ENCODE data around the gene VTN. TPM values are rescaled to one million over a fixed set of nuclear protein-coding genes. Genes with fewer than 3 reads are reported as not detected.
A peak's percentile ranks its signal among the peaks of the same experiment; 100 is the strongest.

The VTN gene
- total RNA-seq, 1 donor from 2014 or later: 424 TPM

GRCh38 chr17:28368915-28369683, 1.0 kb downstream of the VTN start:
- no peak for DNase-seq (ENCODE audit: low spot score)

DNA sequence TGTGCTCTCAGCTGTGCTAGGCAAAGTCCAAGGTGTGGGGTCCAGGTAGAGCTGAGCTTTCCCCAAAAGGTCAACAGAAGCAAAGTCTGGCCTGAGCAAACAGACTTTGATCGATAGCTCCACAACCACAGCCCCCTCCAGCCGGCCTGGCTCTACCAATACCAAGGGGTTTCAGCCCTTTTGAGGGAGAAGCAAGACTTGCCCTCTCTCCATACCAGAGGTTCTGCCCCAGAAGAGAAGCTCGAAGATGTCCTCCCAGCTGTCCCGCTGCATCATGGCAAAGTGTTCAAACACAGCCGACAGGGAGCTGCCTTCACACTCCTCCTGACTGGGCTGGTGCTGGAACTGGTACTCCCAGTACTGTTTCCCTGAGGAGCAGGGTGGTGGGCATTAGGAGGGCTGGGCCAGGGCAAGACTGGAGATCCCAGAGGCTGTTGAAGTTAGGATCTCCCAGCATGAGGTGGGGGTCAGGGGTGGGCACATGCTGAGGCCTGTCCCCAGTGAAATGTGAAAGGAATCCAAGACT, 1.7 kb downstream of the VTN start:
- no peak for DNase-seq (ENCODE audit: low spot score)

- no peak for DNase-seq (ENCODE audit: low spot score)
Observed at GRCh38 chr17:28367641-28368305, 2.3 kb downstream of the VTN start.

GRCh38 chr17:28366605-28367004, 3.5 kb downstream of the VTN start:
- no peak for DNase-seq (ENCODE audit: low spot score)

DNA sequence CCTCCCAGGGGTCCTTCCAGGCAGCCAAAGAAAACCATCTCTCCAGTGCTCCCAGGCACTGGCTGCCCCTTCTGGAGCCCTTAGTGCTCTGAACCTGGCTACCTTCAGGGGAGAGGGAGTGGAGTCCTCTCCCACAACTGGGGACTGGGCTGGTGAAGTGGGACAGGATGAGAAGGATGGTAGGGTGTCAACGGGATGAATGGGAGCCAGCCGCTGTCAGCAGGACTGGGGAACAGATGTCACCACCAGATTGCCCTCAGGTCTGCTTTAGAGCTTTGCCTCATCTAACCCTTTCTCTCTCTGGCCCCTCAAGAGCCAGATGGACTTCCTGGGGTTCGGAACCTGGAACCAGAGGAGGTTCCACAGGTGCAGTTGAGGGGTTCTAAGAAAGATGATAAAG, 4.6 kb downstream of the VTN start:
- DNase-seq (ENCODE audit: low spot score): no peak

DNA sequence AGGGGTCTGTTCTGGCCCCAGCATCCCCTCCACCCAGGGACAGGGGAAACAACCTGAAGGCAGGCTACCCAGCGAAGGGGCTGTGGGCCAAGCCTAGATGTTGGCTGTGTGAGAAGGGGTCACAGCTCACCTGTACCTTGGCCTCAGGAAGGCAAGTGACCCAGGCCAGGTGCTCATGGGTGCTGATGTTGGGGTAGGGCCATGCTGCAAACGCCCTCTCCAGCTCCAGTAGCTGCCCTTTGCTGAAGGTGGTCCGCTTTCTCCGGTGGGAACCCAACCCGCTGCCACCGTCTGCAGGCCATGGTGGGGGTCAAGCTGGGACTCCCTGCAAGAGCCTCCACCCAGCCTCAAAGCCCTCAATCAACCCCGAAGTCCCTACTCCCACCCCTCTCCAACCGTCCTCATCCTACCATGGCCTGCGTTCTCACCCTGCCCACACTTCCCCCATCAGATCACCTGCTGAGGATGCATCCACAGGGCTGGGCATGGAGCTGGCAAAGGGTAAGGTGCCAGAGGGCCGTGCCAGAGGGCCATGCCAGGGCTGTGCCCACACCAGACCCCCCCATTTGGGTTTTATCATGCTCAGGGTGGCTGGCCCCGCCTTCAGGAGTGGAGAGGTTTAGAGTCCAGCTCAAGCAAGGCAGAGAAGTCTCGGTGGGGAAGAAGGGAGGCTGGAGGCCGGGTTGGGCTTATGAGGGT, 5.3 kb downstream of the VTN start, which contains the start of gene SEBOX:
SEBOX (minus strand) TSS at position 535 of the 699 bp plus-strand sequence; CDS start at position 487, 48 bp downstream.
- no peak for DNase-seq (ENCODE audit: low spot score)

DNA sequence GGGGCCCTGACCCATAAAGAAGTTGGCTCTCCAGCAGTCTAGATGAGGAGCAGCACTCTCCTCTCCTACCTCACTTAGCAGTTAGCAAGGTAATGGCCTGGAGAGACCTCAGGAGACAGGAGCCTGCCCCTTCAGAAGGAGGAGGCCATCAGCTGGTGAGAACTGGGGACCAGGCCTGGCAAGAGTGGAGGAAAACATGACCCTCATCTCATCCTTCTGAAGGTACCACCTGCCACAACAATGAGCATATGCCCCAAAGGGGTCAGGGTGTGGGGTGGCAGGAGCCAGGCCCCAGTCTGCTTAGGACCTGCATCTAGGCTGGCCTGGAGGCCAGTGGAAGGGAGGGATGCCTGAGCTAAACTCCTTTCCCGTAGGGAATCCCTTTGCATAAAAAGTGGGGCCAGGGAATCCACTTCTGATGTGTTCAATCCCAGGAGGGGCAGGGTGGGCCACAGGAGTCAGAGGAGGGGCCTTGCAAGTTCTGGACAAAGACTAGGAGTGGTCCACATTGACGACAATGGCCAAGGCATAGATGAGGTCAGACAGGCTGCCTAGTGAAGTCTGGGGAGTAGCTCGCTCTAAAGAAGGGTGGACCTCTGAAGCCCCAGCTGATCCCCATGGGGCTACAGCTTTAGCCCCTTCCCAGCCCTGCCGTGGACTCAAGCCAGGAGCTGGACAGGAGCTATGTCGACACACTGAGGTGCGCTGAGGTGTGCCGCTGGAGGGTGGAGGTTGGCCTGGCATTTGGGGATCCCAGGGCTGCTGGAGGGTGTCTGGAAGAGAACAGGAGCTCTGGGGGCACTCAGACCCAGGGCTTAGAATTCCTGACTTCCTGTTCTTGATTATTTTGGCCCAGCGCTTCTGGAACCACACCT, 6.1 kb downstream of the VTN start:
- DNase-seq (ENCODE audit: low spot score): no peak

- DNase-seq (ENCODE audit: low spot score): no peak
Observed at GRCh38 chr17:28363186-28363585, 6.9 kb downstream of the VTN start.

DNA sequence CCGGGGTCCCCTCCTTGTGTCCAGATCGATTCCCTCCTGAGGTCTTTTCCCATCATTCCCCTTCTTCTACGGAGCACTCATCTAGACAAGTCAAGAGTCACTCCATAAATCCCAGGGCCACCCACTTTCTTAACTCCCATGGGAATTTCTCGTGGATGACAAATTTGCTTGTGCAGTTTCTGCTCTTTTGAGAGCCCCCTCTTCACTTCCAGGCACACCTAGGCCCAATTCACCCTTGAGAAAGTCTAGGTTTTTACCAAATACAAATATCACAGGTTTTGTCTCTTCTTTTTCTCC, 12.3 kb downstream of the VTN start:
- DNase-seq (ENCODE audit: low spot score): no peak

DNA sequence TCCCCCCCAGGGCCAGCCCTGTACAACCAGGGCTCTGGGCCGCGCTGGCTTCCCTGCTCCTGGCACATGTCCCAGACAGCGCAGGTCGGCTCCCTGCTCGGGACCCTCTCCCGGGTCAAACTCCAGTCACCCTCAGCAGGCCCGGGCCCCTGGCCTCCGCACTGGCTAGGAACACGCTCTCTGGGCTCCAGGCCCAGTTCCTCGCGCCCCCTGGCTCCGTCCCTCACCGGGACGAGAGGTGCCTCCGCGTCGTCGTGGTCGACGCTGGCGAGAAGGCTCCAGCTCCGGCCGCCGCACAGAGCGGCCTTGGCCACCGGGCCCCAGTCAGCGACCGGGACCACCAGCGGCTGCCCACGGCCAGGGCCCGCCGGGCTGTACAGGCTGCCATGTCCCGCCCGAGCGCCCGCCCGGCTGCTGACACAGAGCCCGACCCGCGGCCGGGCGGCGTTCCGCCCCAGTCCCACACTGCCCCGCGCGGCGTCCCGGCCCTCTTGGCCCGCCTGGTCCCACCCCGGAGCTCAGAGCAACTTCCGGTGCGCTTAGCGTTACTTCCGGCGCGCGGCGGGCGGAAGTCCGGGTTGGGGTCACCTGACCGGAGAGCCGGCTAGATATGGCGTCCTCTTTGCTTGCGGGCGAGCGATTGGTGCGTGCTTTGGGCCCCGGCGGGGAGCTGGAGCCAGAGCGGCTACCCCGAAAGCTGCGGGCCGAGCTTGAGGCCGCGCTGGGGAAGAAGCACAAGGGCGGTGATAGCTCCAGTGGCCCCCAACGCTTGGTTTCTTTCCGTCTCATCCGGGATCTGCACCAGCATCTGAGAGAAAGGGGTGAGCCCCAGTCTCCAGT, 12.8 kb downstream of the VTN start, which contains the start of gene POLDIP2:
POLDIP2 (minus strand) TSS at position 467 of the 840 bp plus-strand sequence; CDS start at position 388, 79 bp downstream.
- DNase-seq (ENCODE audit: low spot score): peak; percentile 97

GRCh38 chr17:28350271-28350670, 19.8 kb downstream of the VTN start:
- no peak for DNase-seq (ENCODE audit: low spot score)

DNA sequence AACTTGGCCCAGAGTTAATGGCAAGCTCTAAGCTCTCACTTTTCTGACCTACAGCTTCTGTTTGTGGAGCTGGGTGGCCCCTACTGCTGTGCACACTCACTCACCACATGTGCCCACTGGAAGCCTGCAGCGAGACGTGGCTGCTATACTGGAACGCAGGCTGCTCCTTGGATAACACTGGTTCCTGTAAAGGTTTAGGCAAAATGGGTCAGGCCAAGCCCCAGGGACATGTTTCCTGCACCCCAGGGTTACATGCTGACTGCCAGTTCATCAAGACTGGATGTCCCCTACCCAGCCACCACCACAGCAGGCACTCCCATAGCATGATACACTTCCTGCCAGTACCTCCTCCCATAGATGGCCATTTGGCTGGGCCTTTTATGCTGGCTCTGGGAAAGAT, 21.1 kb downstream of the VTN start:
- no peak for DNase-seq (ENCODE audit: low spot score)

- peak; percentile 44 for DNase-seq (ENCODE audit: low spot score)
Observed at GRCh38 chr17:28347261-28347891, 22.7 kb downstream of the VTN start.

- DNase-seq (ENCODE audit: low spot score): peak; percentile 36
Observed at GRCh38 chr17:28346746-28347246, 23.3 kb downstream of the VTN start.

- no peak for DNase-seq (ENCODE audit: low spot score)
Observed at GRCh38 chr17:28346199-28346580, 23.9 kb downstream of the VTN start.

DNA sequence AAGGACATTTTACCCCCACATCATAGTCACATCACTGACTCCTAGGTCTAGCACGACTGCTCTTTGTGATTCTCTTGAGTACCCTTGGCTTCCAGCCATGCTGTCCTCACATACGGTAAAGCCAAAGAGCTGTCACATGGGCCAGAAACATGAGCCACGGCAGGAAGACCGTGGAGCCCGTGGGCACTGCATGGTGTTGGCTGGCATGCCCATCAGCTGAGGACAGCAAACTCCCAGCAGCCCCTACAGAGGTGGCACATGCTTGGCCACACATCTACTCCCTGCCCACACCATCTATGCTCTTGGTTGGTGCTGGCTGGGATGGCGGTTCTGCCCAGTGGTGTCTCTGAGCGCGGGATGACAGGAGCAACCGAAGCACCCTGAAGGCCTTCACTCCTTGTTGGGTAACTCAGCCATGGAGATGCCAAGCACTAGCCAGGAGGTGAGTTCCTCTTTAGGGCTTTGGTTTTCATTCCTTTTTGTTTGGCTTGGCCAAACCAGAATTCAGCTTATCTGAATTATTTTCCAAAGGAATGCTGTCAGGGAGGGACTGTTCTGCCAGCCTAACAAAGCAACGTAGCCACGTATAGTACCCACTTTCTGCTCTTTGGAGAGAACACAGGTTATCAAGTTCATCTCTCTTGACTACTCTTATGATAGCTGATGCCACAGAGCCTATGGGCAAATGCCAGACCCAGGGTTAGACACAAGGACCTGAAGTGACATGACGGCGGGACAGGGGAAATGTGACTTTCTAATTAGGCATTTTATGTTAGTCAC, 24.5 kb downstream of the VTN start:
- DNase-seq (ENCODE audit: low spot score): no peak

- DNase-seq (ENCODE audit: low spot score): no peak
Observed at GRCh38 chr17:28344435-28344901, 25.6 kb downstream of the VTN start.

DNA sequence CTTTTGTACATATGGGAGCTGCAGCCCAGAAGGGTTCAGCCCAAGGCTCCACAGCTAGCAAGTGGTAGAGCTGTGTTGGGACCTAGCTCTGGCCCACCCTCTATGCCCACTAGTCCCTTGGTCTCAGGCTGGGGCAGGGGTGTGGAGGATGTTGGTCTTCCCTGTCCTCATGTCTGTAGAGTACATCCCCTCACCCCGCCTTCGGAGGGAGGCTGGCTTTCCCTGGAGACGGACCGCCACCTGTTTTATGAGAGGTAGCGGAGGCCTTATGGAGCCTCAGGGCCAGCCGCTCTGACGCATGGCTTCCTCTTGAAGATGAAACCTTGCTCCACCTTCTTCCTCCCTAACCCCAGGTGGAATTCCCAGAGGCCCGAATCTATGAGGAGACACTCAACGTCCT, 26.1 kb downstream of the VTN start:
- DNase-seq (ENCODE audit: low spot score): no peak

GRCh38 chr17:28343491-28343932, 26.6 kb downstream of the VTN start:
- DNase-seq (ENCODE audit: low spot score): no peak

Measured in mucosa of gallbladder (tissue), 1 donor.